Uterus (tissue), 2 donors: Measurements from ENCODE around the gene COL28A1.

Experiments
- CTCF ChIP-seq, 4 experiments: fragments of 200-600 bp in 2 of 4; fragments of 450-650 bp in 2 of 4; sonication (generic) in 2 of 4; IDR thresholded peaks; one replicate each; pipeline ENCODE4 v1.5.1; 2016 to 2019; ENCODE audit warnings: antibody characterized with exemption in 4 of 4, mild to moderate bottlenecking in 2 of 4, moderate library complexity in 1 of 4
- POLR2A ChIP-seq, 2 donors: fragments of 450-650 bp; IDR thresholded peaks; one replicate each; pipeline ENCODE4 v1.6.1; 2016; ENCODE audit warnings: antibody characterized with exemption in 2 of 2, mild to moderate bottlenecking in 1 of 2, moderate library complexity in 1 of 2

DNA sequence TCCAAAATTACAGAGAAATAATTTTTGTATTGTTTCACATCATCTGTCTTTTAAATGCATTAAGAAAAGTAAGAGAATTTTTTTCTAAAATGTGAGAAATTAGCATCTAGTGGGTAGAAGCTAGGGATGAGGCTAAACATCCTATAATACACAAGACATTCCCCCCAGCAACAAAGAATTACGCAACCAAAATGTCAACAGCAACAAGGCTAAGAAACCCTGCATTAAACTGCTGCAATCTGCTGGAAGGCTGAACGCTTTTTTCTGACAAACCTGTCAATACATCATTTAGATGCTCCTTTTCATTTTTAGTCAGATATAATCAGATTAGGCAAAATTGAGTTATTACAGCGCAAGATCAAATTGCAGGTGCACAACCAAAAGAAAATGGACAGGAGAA is 191.1 kb downstream of the COL28A1 start:
- TF ChIP-seq POLR2A (IDR thresholded peaks at IDR 0.05) (no peak), CTCF (IDR thresholded peaks at IDR 0.05) (no peak)
